GM18526 (cell line): ENCODE data around the gene ANO10.

ENCODE experiments used
- POLR2A ChIP-seq: IDR thresholded peaks from 3 replicates; pipeline ENCODE4 v1.6.1; 2011; ENCODE audit not compliant: insufficient read length; ENCODE audit errors: extremely low read depth

Gene ANO10

GRCh38 chr3:43343185-43343584 lies 278.6 kb downstream of the ANO10 start:
- TF ChIP-seq POLR2A = no peak

GRCh38 chr3:43341788-43342187 lies 280.0 kb downstream of the ANO10 start:
- no peak for TF ChIP-seq POLR2A

- no peak for TF ChIP-seq POLR2A
Measured at GRCh38 chr3:43340403-43340802, 281.4 kb downstream of the ANO10 start.

- no peak for TF ChIP-seq POLR2A
Measured at GRCh38 chr3:43338295-43338694, 283.5 kb downstream of the ANO10 start.

- TF ChIP-seq POLR2A = no peak
Measured at GRCh38 chr3:43335799-43336198, 286.0 kb downstream of the ANO10 start.

- no peak for TF ChIP-seq POLR2A
Measured at GRCh38 chr3:43334976-43335375, 286.8 kb downstream of the ANO10 start.

GRCh38 chr3:43331381-43331780 lies 290.4 kb downstream of the ANO10 start:
- TF ChIP-seq POLR2A = no peak

- no peak for TF ChIP-seq POLR2A
Measured at GRCh38 chr3:43330981-43331380, 290.8 kb downstream of the ANO10 start.

- no peak for TF ChIP-seq POLR2A
Measured at GRCh38 chr3:43328653-43329052, 293.2 kb downstream of the ANO10 start.

- TF ChIP-seq POLR2A = no peak
Measured at GRCh38 chr3:43327582-43327979, 294.2 kb downstream of the ANO10 start.

GRCh38 chr3:43326891-43327581 lies 294.8 kb downstream of the ANO10 start:
- no peak for TF ChIP-seq POLR2A

GRCh38 chr3:43323541-43323940 lies 298.3 kb downstream of the ANO10 start:
- TF ChIP-seq POLR2A = no peak

GRCh38 chr3:43320288-43320687 lies 301.5 kb downstream of the ANO10 start:
- TF ChIP-seq POLR2A = no peak

- no peak for TF ChIP-seq POLR2A
Measured at GRCh38 chr3:43319794-43320193, 302.0 kb downstream of the ANO10 start.

- TF ChIP-seq POLR2A = no peak
Measured at GRCh38 chr3:43319376-43319775, 302.4 kb downstream of the ANO10 start.

GRCh38 chr3:43317461-43318316 lies 304.1 kb downstream of the ANO10 start:
- TF ChIP-seq POLR2A = no peak
